Body of pancreas (tissue), 4 donors: ENCODE data around the gene HOXB1.

Experiments
- CTCF ChIP-seq, 7 experiments: fragments of 450-650 bp in 4 of 7; fragments of 200-600 bp in 3 of 7; sonication (generic) in 3 of 7; IDR thresholded peaks; one replicate each; pipeline ENCODE4 v1.5.1; 2016 to 2019; ENCODE audit warnings: antibody characterized with exemption in 7 of 7
- POLR2A ChIP-seq, 3 donors: fragments of 450-650 bp; IDR thresholded peaks; one replicate each; pipeline ENCODE4 v1.6.1; 2016; ENCODE audit warnings: antibody characterized with exemption in 3 of 3, mild to moderate bottlenecking in 2 of 3

- TF ChIP-seq POLR2A (IDR thresholded peaks at IDR 0.05) (peak in 2 of 3 donors; percentile 24 to 35), CTCF (IDR thresholded peaks at IDR 0.05) (no peak)
These were observed 21.8 kb upstream of the HOXB1 start for GRCh38 chr17:48552466-48553189.
